OCI-LY1 (cell line): Measurements from ENCODE around the gene WBP2.

Experiments
- EZH2 ChIP-seq: fragments of 200-600 bp; sonication (generic), shearing (Covaris generic); IDR thresholded peaks from 2 replicates; pipeline ENCODE4 v1.8.0; 2017; ENCODE audit warnings: borderline replicate concordance, mixed run types, mild to moderate bottlenecking, antibody characterized with exemption, low read length, moderate library complexity, mixed read lengths
- TF ChIP-seq, protein P1 (sequence below): fragments of 200-600 bp; sonication (generic), shearing (Covaris generic); IDR thresholded peaks from 2 replicates; pipeline ENCODE4 v1.5.1; 2017; ENCODE audit warnings: mild to moderate bottlenecking, antibody characterized with exemption, low read length, moderate library complexity, mixed read lengths

DNA sequence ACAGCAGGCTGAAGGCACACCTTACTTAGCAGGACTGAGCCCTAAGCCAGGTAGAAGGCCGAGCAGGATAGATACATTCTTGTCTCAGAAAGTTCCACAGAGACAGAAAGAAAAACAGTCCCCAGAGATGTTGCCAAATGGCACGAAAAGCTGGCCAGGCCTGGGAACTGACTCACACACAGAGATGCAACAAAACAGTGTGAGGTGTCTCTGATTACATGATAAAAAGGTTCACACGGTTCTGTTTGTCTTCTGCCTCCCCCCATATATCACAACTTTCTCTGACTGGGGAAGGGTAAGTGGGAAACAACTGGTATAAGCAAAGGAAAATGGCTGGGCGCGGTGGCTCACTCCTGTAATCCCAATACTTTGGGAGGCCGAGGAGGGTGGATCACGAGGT is 1.7 kb downstream of the WBP2 start:
- TF ChIP-seq, protein P1, sequence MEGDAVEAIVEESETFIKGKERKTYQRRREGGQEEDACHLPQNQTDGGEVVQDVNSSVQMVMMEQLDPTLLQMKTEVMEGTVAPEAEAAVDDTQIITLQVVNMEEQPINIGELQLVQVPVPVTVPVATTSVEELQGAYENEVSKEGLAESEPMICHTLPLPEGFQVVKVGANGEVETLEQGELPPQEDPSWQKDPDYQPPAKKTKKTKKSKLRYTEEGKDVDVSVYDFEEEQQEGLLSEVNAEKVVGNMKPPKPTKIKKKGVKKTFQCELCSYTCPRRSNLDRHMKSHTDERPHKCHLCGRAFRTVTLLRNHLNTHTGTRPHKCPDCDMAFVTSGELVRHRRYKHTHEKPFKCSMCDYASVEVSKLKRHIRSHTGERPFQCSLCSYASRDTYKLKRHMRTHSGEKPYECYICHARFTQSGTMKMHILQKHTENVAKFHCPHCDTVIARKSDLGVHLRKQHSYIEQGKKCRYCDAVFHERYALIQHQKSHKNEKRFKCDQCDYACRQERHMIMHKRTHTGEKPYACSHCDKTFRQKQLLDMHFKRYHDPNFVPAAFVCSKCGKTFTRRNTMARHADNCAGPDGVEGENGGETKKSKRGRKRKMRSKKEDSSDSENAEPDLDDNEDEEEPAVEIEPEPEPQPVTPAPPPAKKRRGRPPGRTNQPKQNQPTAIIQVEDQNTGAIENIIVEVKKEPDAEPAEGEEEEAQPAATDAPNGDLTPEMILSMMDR, result no peak
- no peak for TF ChIP-seq EZH2
